ENCODE data around the gene TMEM266.

TMEM266 gene

GRCh38 chr15:76206325-76206976, 146.7 kb downstream of the TMEM266 start:
- DNase-seq = no peak

- no peak for DNase-seq
These were observed 148.4 kb downstream of the TMEM266 start for GRCh38 chr15:76208084-76208785.

- no peak for DNase-seq
These were observed 149.1 kb downstream of the TMEM266 start for GRCh38 chr15:76208786-76209424.

- no peak for DNase-seq
These were observed 149.7 kb downstream of the TMEM266 start for GRCh38 chr15:76209523-76209922.

- no peak for DNase-seq
These were observed 150.2 kb downstream of the TMEM266 start for GRCh38 chr15:76209942-76210341.

GRCh38 chr15:76215634-76216033, 155.8 kb downstream of the TMEM266 start:
- no peak for DNase-seq

- DNase-seq = no peak
These were observed 157.5 kb downstream of the TMEM266 start for GRCh38 chr15:76217029-76217881.

GRCh38 chr15:76217882-76218217, 158.1 kb downstream of the TMEM266 start:
- DNase-seq = no peak

- DNase-seq = no peak
These were observed 161.4 kb downstream of the TMEM266 start for GRCh38 chr15:76221085-76221767.

- no peak for DNase-seq
These were observed 162.4 kb downstream of the TMEM266 start for GRCh38 chr15:76222159-76222558.

GRCh38 chr15:76223521-76223920, 163.7 kb downstream of the TMEM266 start:
- no peak for DNase-seq

GRCh38 chr15:76229266-76229665, 169.5 kb downstream of the TMEM266 start:
- DNase-seq = no peak

GRCh38 chr15:76233921-76234320, 174.1 kb downstream of the TMEM266 start:
- no peak for DNase-seq

- no peak for DNase-seq
These were observed 174.6 kb downstream of the TMEM266 start for GRCh38 chr15:76234337-76234889.

GRCh38 chr15:76235186-76235826, 175.5 kb downstream of the TMEM266 start:
- no peak for DNase-seq

- DNase-seq = no peak
These were observed 176.6 kb downstream of the TMEM266 start for GRCh38 chr15:76236350-76236749.

GRCh38 chr15:76239786-76240185, 180.0 kb downstream of the TMEM266 start:
- no peak for DNase-seq

- DNase-seq = no peak
These were observed 185.4 kb downstream of the TMEM266 start for GRCh38 chr15:76245072-76245610.

GRCh38 chr15:76251717-76252116, 191.9 kb downstream of the TMEM266 start:
- DNase-seq = no peak

GRCh38 chr15:76252249-76252648, 192.5 kb downstream of the TMEM266 start:
- no peak for DNase-seq

GRCh38 chr15:76253691-76254473, 194.1 kb downstream of the TMEM266 start:
- DNase-seq = no peak
